ENCODE measurements around the gene POU2F1.

DNA sequence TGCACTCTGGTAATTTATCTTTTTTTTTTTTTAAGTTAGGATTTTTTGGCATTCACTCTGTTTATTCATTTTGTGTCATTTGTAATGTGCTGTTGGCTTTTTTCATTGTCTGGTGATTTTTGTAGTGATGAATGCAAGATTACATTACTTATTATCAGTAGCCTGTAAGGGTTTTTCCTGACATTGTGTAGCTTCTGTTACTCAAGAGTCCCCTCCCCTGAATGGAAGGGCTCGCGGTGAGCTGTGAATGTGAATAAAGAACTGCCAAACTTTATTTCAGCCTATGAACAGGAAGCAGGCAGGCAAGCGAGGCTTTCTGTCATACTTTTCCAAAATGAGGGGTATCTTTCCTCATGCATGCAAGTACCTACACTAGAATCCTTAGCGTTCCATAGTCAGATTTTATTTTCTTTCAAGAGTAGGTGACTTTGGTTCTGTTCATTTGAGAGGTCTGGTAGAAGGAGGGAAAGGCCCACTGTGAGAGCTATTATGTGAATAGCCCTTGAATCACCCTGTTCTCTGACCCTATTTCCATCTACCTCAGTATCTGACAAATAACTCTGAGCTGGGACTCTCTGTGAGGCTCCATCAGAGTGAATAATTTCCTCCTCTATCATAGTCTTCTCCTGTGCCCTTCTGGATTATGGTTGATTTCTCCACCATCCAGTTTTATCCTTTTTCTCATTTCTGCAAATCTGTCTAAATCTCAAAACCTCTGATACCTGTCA lies 183.6 kb downstream of the POU2F1 start:
- TF ChIP-seq, protein P1, sequence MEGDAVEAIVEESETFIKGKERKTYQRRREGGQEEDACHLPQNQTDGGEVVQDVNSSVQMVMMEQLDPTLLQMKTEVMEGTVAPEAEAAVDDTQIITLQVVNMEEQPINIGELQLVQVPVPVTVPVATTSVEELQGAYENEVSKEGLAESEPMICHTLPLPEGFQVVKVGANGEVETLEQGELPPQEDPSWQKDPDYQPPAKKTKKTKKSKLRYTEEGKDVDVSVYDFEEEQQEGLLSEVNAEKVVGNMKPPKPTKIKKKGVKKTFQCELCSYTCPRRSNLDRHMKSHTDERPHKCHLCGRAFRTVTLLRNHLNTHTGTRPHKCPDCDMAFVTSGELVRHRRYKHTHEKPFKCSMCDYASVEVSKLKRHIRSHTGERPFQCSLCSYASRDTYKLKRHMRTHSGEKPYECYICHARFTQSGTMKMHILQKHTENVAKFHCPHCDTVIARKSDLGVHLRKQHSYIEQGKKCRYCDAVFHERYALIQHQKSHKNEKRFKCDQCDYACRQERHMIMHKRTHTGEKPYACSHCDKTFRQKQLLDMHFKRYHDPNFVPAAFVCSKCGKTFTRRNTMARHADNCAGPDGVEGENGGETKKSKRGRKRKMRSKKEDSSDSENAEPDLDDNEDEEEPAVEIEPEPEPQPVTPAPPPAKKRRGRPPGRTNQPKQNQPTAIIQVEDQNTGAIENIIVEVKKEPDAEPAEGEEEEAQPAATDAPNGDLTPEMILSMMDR (IDR thresholded peaks at IDR 0.05): no peak
- no peak for TF ChIP-seq POLR2A (IDR thresholded peaks at IDR 0.05)

Measured in upper lobe of left lung (tissue), 4 donors.